SJCRH30 (cell line): ENCODE data around the gene SLC5A5. TPM values are rescaled to one million over a fixed set of nuclear protein-coding genes. Genes with fewer than 3 reads are reported as not detected.
"Not testable (repeated sequence)": the region's sequence is repeated elsewhere in the genome, so short reads cannot be mapped to it uniquely, and the experiment has no call there.

Source experiments
- DNase-seq, 2 experiments: peaks; one replicate each; pipeline ENCODE4 v3.0.0-alpha.2; 2015 to 2020
- H3K27ac ChIP-seq: fragments of 250-450 bp; sonication (Bioruptor Pico); 2 replicates; pipeline ENCODE4 v1.5.1; 2020; ENCODE audit warnings: mild to moderate bottlenecking, moderate library complexity
- H3K27me3 ChIP-seq: fragments of 250-450 bp; sonication (Bioruptor Pico); 2 replicates; pipeline ENCODE4 v1.5.1; 2020; ENCODE audit warnings: mild to moderate bottlenecking, moderate library complexity
- H3K36me3 ChIP-seq: fragments of 250-450 bp; sonication (Bioruptor Pico); 2 replicates; pipeline ENCODE4 v1.5.1; 2020; ENCODE audit warnings: mild to moderate bottlenecking, moderate library complexity
- H3K4me1 ChIP-seq: fragments of 250-450 bp; sonication (Bioruptor Pico); 2 replicates; pipeline ENCODE4 v1.5.1; 2020; ENCODE audit warnings: mild to moderate bottlenecking, moderate library complexity
- H3K4me3 ChIP-seq: fragments of 250-450 bp; sonication (Bioruptor Pico); 2 replicates; pipeline ENCODE4 v1.5.1; 2020; ENCODE audit warnings: mild to moderate bottlenecking, moderate library complexity
- H3K9me3 ChIP-seq: fragments of 250-450 bp; sonication (Bioruptor Pico); replicated peaks from 2 replicates; pipeline ENCODE4 v1.5.1; 2020; ENCODE audit warnings: mild to moderate bottlenecking, moderate library complexity
- total RNA-seq: library from RNA; depleted of rRNA; stranded (reverse); fragments of >200 nt; shearing (Covaris generic); gene quantifications from 2 replicates; pipeline ENCODE4 v1.2.3, GENCODE V29; 2014

Gene SLC5A5
- total RNA-seq, 1 experiment from 2014 or later: not detected

DNA sequence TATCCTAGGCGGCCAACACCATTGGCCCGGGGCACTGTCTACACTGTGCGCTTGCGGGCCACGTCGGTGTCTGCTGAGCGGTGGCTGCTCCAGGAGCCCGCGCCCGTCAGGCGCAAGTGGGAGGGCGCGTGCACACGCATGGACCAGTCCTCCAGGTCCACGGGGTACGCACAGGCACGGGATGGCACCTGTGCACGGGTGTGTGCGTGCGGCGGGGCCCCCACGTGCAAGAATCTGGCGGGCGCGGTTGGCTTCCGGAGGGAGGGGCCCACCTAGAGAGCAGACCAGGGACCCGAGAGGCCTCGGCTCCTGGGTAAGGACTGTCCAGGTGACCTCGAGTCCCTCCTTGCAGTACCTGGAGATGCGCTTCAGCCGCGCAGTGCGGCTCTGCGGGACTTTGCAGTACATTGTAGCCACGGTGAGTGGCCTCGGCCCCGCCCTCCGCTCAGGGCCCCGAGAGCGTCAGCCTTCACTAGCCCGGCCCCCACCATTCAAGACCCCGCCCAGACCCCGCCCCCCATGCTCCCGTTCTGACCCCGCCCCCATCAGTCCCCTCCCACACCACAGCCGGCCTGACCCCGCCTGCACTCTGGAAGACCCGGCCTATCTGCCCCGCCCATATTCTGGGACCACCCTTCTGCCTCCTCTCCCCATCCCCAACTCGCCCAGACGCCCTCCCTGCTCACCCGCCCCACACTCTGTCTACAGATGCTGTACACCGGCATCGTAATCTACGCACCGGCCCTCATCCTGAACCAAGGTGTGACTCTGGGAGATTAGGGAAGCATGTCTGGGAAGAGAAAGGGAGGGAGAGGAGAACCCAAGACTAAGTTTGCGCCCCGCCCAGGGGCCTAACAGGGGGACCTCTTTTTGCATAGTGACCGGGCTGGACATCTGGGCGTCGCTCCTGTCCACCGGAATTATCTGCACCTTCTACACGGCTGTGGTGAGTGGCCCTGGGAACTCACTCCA, 2.3 kb downstream of the SLC5A5 start:
- peaks cover 14% of the 10 kb centered on the region; the same call in 1 of the 2 replicates for H3K27me3 ChIP-seq
- H3K36me3 ChIP-seq: no peaks in the 10 kb centered on the region
- H3K4me1 ChIP-seq: no peaks in the 10 kb centered on the region
- peak in 1 of 2 experiments; percentile 34 for DNase-seq
- no peak overlapping the region for H3K27ac ChIP-seq
- H3K4me3 ChIP-seq: no peak overlapping the region
- no peaks in the 10 kb centered on the region for H3K9me3 ChIP-seq

DNA sequence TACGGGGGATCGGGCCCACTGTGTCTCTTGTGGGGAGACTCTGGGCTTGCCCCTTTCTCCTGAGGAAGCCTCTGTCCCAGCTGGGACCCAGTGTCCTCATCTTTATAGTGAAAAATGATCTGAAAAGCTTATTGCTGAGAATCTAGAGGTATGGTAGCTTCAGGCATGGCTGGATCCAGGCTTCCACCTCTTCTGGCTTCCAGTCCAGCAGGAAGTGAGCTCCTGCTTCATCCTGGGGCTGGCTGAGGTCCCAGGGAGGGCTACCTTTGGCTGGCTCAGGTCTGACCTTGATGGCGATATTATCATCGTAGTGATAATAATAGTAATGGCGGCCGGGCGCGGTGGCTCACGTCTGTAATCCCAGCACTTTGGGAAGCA, 3.0 kb downstream of the SLC5A5 start:
- Histone ChIP-seq H3K36me3 (no peaks in the 10 kb centered on the region), H3K27me3 (peaks cover 21% of the 10 kb centered on the region; the same call in 1 of the 2 replicates), H3K4me1 (no peaks in the 10 kb centered on the region), H3K27ac (no peak overlapping the region), H3K4me3 (no peak overlapping the region), H3K9me3 (no peaks in the 10 kb centered on the region)
- DNase-seq: no peak

DNA sequence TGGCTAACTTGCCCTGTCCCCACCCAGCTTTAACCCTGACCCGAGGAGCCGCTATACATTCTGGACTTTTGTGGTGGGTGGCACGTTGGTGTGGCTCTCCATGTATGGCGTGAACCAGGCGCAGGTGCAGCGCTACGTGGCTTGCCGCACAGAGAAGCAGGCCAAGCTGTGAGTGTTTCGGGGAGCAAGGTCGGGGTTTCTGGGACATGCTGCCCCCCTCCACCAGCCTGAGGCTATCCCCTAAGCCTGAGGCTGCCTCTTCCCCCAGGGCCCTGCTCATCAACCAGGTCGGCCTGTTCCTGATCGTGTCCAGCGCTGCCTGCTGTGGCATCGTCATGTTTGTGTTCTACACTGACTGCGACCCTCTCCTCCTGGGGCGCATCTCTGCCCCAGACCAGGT, 6.0 kb downstream of the SLC5A5 start:
- H3K36me3 ChIP-seq: no peaks in the 10 kb centered on the region
- no peak overlapping the region for H3K4me3 ChIP-seq
- no peak overlapping the region for H3K27ac ChIP-seq
- no peaks in the 10 kb centered on the region for H3K9me3 ChIP-seq
- DNase-seq: no peak
- no peaks in the 10 kb centered on the region for H3K4me1 ChIP-seq
- peaks cover 20% of the 10 kb centered on the region for H3K27me3 ChIP-seq

DNA sequence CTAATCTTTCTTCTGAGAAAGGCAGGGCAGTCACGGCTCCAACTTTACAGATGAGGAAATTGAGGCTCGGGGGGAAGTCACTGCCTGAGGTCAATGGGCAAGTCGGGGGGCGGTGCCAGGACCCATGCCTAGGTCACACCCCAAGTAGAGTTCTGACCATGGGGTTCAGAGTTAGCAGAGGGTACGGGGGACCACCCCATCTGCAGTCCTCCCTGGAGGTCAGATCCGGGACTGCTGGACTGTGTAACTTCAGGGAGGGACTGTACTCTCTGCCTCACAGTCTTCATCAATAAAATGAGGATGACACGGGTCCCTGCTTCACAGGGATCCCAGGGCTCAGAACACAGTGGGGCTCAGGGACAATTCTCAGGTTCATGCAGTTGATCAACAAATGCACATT, 7.7 kb downstream of the SLC5A5 start:
- Histone ChIP-seq H3K9me3 (no peaks in the 10 kb centered on the region), H3K27ac (no peak overlapping the region), H3K27me3 (peaks cover 20% of the 10 kb centered on the region), H3K4me1 (no peaks in the 10 kb centered on the region), H3K4me3 (no peak overlapping the region), H3K36me3 (no peaks in the 10 kb centered on the region)
- no peak for DNase-seq

DNA sequence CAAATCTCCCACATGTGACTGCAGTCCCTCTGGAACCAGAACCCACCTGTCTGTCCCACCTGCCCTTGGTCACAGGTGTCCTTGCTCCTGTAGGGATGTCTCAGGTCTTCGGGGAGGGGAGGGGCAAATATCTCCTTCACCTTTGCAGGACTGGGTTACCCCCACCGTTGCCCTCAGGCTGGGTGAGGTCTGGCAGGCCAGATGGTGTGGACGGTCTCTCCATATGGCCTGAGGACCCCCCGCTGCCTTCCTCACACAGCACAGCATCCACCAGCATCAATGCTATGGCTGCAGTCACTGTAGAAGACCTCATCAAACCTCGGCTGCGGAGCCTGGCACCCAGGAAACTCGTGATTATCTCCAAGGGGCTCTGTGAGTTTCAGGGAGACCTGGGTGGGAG, 10.0 kb downstream of the SLC5A5 start:
- Histone ChIP-seq H3K36me3 (no peaks in the 10 kb centered on the region), H3K27ac (no peak overlapping the region), H3K27me3 (peaks cover 20% of the 10 kb centered on the region), H3K9me3 (no peaks in the 10 kb centered on the region), H3K4me1 (no peaks in the 10 kb centered on the region), H3K4me3 (no peak overlapping the region)
- no peak for DNase-seq

DNA sequence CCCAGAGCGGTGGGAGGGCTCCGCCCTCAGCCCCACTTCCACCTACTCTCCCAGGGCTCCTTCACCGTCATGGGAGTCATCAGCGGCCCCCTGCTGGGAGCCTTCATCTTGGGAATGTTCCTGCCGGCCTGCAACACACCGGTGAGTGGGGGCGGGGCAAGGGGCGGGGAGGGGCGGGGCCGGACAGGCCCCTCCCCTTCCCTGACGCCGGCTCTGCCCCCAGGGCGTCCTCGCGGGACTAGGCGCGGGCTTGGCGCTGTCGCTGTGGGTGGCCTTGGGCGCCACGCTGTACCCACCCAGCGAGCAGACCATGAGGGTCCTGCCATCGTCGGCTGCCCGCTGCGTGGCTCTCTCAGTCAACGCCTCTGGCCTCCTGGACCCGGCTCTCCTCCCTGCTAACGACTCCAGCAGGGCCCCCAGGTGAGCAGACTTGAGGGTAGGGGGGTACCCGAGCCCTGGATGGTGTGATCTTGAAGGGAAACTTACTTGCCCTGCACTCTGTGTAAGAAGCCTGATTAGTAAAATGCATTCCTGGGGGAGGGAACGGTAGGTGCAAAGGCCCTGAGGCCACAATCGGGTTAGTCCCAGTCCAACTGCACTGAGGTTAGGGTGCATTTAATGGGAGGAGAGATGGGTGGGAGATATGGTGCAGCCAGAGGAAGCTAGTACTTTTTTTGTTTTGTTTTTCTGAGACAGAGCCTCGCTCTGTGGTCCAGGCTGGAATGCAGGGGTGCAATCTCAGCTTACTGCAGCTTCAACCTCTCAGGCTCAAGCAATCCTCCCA, 12.1 kb downstream of the SLC5A5 start:
- Histone ChIP-seq H3K27me3 (peaks cover 20% of the 10 kb centered on the region), H3K36me3 (no peaks in the 10 kb centered on the region), H3K9me3 (no peaks in the 10 kb centered on the region), H3K4me3 (no peak overlapping the region), H3K27ac (no peak overlapping the region), H3K4me1 (no peaks in the 10 kb centered on the region)
- no peak for DNase-seq

DNA sequence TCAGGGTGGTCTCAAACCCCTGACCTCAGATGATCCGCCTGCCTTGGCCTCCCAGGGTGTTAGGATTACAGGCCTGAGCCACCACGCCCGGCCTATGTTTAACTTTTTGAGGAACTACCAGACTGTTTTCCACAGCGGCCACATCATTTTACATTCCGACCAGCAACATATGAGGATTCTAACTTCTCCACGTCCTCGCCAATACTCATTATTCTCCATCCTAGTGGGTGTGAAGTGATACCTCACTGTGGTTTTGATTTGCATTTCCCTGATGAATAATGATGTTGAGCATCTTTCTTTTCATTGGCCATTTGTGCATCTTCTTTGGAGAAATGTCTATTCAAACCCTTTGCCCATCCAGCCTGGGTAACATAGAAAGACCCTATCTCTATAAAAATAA, 14.8 kb downstream of the SLC5A5 start:
- Histone ChIP-seq H3K27me3 (peaks cover 2% of the 10 kb centered on the region; the same call in 1 of the 2 replicates), H3K36me3 (no peaks in the 10 kb centered on the region), H3K4me3 (no peak overlapping the region), H3K27ac (no peak overlapping the region), H3K4me1 (no peaks in the 10 kb centered on the region), H3K9me3 (no peaks in the 10 kb centered on the region)
- no peak for DNase-seq

DNA sequence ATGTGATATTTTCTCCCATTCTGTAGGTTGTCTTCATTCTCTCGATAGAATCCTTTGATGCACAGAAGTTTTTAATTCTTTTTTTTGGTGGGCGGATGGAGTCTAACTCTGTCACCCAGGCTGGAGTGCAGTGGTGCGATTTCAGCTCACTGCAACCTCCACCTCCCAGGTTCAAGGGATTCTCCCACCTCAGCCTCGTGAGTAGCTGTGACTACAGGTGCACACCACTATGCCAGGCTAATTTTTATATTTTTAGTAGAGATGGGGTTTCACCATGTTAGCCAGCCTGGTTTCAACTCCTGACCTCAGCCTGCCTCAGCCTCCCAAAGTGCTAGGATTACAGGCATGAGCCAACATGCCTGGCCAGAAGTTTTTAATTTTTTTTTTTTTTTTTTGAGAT, 15.5 kb downstream of the SLC5A5 start:
- not testable (repeated sequence) for H3K27ac ChIP-seq, H3K9me3 ChIP-seq, H3K36me3 ChIP-seq, DNase-seq, H3K4me3 ChIP-seq, H3K27me3 ChIP-seq, H3K4me1 ChIP-seq

DNA sequence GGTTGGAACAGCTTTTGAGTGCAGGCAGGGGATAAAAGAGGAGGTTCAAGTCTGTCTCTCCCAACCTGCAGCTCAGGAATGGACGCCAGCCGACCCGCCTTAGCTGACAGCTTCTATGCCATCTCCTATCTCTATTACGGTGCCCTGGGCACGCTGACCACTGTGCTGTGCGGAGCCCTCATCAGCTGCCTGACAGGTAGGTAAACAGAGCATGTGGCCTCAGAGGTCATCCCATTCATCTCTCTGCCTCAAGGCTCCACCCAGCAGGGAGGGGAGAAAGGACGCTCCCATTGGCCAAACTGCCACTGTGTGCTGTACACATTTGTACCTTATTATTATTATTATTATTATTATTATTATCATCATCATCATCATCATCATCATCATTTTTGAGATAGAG, 16.5 kb downstream of the SLC5A5 start:
- no peak for DNase-seq
- H3K4me1 ChIP-seq: no peaks in the 10 kb centered on the region
- H3K36me3 ChIP-seq: no peaks in the 10 kb centered on the region
- H3K9me3 ChIP-seq: no peaks in the 10 kb centered on the region
- H3K27me3 ChIP-seq: no peaks in the 10 kb centered on the region
- no peak overlapping the region for H3K27ac ChIP-seq
- no peak overlapping the region for H3K4me3 ChIP-seq

DNA sequence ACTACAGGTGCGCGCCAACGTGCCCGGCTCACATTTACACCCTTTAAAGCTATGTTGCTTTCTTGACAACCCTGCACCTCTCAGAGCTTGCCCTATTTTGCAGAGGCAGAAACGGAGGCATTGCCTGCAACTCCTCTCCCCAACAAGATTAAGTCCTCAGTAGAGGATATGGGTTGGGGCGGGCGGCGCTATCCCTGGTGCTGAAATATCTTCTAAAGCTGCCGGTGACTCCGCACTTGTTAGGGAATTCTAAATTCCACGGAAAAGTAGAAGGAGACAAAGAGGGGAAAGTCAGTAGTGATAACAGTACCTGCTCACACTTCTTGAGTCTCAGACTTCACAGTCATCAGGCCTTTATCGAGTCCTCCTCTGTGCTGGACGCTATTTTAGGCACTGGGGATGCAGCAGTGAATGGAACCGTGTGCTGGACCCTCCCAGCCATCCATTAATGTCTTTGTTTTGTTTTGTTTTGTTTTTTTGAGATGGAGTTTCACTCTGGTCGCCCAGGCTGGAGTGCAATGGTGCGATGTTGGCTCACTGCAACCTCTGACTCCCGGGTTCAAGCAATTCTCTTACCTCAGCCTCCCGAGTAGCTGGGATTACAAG, 18.0 kb downstream of the SLC5A5 start:
- Histone ChIP-seq H3K27ac (no peak overlapping the region), H3K36me3 (no peaks in the 10 kb centered on the region), H3K4me3 (no peak overlapping the region), H3K27me3 (no peaks in the 10 kb centered on the region), H3K4me1 (no peaks in the 10 kb centered on the region), H3K9me3 (no peaks in the 10 kb centered on the region)
- DNase-seq: peak; percentile 65 to 78

DNA sequence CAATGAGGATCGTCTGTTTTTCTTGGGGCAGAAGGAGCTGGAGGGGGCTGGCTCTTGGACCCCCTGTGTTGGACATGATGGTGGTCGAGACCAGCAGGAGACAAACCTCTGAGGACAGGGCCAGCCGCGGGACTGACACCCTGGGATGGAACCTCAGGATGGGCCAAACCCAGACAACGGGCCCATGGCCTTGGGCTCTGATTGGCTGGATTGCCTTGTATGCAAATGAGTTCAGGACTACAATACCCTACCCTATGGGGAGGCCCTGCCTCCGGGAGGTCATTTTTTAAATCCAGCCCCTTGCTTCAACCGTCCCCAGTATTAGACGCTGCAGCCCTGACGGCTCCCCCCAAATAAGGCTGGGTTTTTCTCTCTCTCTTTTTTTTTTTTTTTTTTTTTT, 22.0 kb downstream of the SLC5A5 start:
- Histone ChIP-seq H3K27me3 (no peaks in the 10 kb centered on the region), H3K36me3 (no peaks in the 10 kb centered on the region), H3K9me3 (no peaks in the 10 kb centered on the region), H3K4me3 (no peak overlapping the region), H3K4me1 (no peaks in the 10 kb centered on the region), H3K27ac (no peak overlapping the region)
- no peak for DNase-seq

DNA sequence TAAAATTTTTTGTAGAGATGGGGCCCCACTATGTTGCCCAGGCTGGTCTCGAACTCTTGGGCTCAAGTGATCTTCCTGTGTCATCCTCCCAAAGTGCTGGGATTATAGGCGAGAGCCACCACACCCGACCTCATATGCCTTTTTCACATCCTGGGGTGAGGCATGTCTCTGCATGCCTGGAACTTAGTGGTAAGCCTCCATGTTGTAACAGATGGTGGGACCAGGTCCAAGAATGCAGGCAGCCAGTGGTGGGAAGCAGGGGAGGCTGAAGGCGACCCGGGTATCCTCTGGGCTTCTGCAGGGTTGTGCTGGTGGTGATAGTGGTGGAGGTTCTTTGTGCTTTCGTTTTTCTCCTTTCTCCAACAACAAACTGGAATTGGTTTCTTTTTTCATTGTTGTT, 31.0 kb downstream of the SLC5A5 start:
- Histone ChIP-seq H3K4me1 (no peaks in the 10 kb centered on the region), H3K36me3 (no peaks in the 10 kb centered on the region), H3K27ac (no peak overlapping the region), H3K4me3 (no peak overlapping the region), H3K9me3 (peaks cover 6% of the 10 kb centered on the region), H3K27me3 (peaks cover 6% of the 10 kb centered on the region; the same call in 1 of the 2 replicates)
- DNase-seq: peak; percentile 89

DNA sequence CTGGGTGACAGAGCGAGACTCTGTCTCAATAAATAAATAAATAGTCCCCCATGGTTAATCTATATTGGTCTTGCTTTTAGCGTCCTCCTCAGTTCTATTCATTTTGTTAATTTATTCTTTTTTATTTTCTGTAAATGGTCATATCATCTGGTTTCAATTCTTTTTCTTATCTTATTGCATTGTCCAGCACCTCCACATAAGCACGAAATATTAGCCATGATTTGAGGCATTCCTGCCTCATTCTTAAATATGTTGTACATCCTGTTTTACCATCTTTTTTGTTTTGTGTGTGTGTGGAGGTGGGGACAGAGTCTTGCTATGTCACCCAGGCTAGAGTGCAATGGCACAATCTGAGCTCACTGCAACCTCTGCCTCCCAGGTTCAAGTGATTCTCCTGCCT, 36.5 kb downstream of the SLC5A5 start:
- Histone ChIP-seq H3K27me3 (no peaks in the 10 kb centered on the region), H3K4me1 (no peaks in the 10 kb centered on the region), H3K27ac (no peak overlapping the region), H3K4me3 (no peak overlapping the region), H3K36me3 (no peaks in the 10 kb centered on the region), H3K9me3 (peaks cover 14% of the 10 kb centered on the region)
- DNase-seq: no peak

DNA sequence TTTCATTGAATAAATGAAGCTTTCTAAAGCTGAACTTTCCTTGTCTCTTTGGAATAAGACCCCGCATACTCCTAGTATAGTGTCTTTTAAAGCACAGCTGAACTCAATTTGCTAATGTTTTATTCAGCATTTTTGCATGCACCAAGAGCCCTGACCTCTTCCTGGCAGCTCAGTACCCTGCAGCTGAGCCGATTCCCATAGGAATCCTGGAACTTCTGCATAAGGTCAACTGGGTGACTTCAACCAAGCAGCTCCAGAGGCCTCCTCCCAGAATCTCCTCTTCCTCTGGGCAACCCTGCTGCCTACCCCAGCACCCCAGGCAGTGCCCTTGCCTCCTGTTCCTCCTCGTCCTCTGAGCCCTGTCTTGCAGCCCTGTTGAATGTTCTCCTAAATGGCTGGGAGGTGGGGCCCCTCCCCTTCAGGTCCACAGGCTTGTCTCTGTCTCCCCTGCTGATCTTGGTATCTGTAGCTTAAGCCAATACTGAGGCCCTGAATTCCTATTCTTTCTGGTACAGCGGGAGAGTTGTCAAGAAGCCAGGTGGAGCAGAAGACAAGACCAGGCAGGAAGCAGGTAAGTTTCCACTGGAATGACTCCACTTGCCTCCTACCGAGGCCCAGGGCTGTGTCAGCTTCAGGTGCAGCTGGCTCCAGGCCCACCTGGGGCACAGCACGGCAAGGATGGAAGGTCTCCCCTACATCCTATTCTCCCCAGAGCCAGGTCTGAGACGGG, 37.4 kb downstream of the SLC5A5 start:
- Histone ChIP-seq H3K4me1 (no peaks in the 10 kb centered on the region), H3K4me3 (no peak overlapping the region), H3K9me3 (peaks cover 14% of the 10 kb centered on the region), H3K27ac (no peak overlapping the region), H3K27me3 (no peaks in the 10 kb centered on the region), H3K36me3 (no peaks in the 10 kb centered on the region)
- DNase-seq: no peak
